GM21447 (cell line): ENCODE results near the gene IQCN.

Experiments used
- ATAC-seq: cut with Tn5 transposase; IDR thresholded peaks from one replicate; pipeline ENCODE4 v1.9.1; 2021; ENCODE audit not compliant: unreplicated experiment

IQCN gene, protein sequence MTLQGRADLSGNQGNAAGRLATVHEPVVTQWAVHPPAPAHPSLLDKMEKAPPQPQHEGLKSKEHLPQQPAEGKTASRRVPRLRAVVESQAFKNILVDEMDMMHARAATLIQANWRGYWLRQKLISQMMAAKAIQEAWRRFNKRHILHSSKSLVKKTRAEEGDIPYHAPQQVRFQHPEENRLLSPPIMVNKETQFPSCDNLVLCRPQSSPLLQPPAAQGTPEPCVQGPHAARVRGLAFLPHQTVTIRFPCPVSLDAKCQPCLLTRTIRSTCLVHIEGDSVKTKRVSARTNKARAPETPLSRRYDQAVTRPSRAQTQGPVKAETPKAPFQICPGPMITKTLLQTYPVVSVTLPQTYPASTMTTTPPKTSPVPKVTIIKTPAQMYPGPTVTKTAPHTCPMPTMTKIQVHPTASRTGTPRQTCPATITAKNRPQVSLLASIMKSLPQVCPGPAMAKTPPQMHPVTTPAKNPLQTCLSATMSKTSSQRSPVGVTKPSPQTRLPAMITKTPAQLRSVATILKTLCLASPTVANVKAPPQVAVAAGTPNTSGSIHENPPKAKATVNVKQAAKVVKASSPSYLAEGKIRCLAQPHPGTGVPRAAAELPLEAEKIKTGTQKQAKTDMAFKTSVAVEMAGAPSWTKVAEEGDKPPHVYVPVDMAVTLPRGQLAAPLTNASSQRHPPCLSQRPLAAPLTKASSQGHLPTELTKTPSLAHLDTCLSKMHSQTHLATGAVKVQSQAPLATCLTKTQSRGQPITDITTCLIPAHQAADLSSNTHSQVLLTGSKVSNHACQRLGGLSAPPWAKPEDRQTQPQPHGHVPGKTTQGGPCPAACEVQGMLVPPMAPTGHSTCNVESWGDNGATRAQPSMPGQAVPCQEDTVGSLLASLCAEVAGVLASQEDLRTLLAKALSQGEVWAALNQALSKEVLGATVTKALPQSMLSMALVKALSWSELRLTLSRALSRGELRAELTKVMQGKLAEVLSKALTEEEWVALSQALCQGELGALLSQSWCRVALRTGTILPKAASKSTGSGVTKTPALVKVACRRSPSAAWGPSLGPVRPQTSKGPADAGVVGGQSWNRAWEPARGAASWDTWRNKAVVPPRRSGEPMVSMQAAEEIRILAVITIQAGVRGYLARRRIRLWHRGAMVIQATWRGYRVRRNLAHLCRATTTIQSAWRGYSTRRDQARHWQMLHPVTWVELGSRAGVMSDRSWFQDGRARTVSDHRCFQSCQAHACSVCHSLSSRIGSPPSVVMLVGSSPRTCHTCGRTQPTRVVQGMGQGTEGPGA (N-terminal part only)

DNA sequence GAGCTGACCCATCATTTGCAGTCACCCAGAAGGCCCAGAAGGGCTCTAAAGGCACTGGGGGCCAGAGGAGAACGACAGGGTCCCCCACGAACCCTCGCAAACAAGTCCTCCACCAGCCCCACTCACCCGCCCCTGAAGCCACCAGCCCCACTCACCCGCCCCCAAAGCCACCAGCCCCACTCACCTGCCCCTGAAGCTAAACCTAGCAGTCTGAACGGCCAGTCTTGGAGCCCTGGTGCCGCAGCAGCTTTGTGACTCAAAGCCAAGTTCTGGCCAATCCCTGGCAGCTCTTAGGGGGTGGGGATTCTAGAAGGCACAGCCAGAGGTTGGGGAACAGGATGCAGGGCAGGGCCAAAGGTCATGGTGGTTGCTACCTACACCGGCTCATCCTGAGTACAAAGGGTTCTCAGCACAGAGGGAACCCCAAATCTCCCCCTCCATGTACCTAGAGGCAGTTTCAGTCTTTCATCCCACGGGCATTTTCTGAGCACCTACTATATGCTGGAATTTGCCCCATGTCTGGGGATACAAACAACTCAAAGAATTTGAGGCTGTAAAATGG is at the start of gene IQCN:
Gene IQCN (minus strand): TSS at position 234 of the 562 bp plus-strand sequence. CDS start 4,974 bp downstream, outside the sequence.
- no peak for ATAC-seq

DNA sequence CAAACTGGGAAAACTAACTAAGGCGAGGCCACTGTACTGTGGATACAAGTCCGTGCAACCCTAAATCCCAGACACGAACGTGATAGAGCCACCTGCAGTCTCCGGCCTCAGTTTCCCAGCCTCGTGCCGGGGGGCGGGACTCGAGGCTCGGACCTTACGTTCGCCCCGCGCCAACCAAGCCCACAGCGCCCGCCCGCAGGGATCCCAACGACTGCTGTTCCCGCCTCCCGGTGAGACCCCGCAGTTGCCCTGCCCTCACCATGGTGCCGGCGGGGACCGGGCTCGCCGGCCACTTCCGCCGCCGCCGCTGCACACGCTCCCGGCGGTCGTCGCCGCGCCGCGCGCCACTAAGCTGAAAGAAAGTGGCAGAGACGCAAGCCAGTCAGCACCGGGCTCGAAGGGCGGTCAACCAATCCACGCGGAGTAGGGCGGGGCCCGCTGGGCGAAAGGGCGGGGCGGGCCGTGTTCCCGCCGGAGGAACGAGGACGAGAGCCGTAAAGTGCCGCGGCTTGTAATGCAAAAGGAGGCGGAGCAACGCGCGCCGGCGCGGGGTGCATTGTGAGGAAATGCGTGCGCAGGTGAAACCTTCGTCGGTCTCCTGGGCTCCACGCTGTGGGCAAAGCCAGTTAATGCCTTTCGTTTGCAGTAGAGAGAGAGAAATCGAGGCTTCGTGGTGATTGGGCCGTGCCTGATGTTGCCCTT is 48.7 kb upstream of the IQCN start, which contains the start of gene LSM4:
Gene LSM4 (minus strand): TSS at position 318 of the 702 bp plus-strand sequence. CDS start 56 bp downstream, at position 262.
- ATAC-seq, result peak; percentile 84

DNA sequence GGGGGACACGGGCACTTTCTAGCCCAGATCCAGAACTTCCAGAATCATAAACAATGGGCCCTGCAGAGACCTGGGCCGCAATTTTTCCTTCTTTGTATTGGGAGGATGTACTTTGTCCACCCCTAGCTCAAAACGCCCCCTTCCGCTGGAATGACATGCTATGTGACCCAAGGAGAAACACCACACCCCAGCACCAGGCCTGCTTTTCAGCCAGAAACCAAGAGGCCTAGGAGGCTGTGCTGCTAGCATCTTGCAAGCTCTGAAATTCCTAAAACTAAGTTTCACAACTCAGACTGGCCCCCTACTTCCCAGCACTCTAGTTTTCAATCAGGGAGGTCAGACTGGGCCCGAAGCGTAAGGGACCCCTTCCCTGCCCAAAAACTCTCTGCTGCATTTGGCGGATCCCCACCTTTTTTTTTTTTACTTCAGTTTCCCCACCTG is 48.1 kb upstream of the IQCN start:
- ATAC-seq, result no peak

- no peak for ATAC-seq
Observed at GRCh38 chr19:18321734-18322102, 47.5 kb upstream of the IQCN start.

GRCh38 chr19:18320865-18321733 is 46.8 kb upstream of the IQCN start:
- ATAC-seq, result no peak

- ATAC-seq, result no peak
Observed at GRCh38 chr19:18319591-18320135, 45.4 kb upstream of the IQCN start.

GRCh38 chr19:18317961-18318800 is 43.9 kb upstream of the IQCN start:
- no peak for ATAC-seq

- ATAC-seq, result no peak
Observed at GRCh38 chr19:18313398-18313797, 39.1 kb upstream of the IQCN start.

DNA sequence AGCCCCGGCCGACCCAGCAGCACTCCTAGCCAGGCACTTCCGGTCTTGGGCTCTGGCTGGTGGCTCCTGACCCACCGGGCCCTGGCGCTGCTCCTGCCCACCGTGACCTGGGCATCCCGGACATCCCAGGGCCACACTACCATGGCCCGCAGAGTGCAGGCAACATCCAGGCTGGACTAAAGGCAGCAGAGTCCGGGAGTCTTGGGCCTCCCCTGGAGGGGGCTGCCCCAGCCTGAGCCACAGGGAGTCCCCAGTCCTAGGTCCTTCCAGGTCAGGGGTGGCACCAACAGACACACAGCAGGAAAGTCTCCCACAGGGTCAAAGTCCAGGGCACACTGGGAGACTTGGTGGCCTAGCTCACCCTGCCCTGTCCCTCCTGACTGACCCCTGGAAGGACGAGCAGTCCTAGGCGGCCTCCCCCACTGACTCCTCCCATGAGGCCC is 37.9 kb upstream of the IQCN start:
- no peak for ATAC-seq

DNA sequence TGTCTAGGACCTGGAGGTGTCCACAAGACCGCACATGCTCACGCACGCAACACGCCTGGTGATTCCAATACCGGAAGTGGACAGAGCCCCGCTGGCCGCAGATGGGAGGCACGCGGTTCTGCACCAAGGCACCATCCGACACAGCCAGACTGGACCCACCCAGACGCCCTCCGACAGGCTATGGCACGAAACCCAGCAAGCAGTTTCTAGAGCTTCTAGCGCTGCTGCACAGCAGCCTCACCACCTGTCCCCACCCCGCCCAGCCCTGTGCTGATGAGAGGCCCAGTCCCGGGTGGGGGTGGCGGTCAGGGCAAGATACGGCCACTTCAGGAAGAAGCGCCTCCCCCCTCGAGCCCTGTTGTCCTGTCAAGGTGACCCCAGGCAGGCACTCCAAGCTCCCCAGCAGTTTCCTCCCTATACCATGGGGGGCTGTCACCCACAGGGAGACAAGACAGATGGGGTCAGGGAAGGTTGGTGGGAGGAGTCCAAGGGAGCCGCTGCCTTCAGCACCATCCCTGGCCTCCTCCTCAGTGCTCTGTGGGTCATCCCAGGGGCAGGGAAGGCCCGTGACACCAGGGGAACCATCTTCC is 37.3 kb upstream of the IQCN start:
- ATAC-seq, result no peak

- ATAC-seq, result no peak
Observed at GRCh38 chr19:18310966-18311365, 36.7 kb upstream of the IQCN start.

- no peak for ATAC-seq
Observed at GRCh38 chr19:18310118-18310909, 36.1 kb upstream of the IQCN start.

DNA sequence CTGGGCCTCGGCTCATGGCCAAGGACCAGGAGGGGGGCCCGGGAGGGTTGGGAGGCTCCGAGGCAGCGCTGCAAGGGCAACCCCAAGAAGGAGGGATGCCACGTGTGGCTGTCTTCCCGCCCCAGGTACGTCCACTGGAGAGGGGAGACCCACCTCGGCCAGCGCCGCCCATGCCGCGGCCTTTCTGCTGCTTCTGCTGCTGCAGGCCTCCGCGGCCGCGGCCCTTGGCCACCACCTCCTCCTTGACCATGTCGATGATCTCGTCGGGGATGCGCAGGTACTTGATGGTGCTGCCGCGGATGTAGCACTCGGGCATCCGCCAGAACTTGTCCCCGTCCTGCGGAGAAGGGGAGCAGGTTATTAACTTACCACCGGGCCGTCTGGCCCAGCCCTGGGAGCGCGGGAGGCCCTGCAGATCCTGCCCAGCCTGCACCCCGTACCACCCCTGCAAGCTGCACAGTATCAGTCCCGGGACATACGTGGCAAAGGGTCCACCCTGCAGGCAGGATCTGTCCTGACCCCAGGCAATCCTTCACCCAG is 35.3 kb upstream of the IQCN start:
- no peak for ATAC-seq

GRCh38 chr19:18308948-18309325 is 34.7 kb upstream of the IQCN start:
- no peak for ATAC-seq

- ATAC-seq, result no peak
Observed at GRCh38 chr19:18308051-18308947, 34.0 kb upstream of the IQCN start.
